CD4-positive, alpha-beta T cell treated with Interleukin-15 for 4 hours (primary cell): ENCODE results near the gene B3GALT5.

Source experiments
- DNase-seq: peaks from one replicate; pipeline ENCODE4 v3.0.0-alpha.2; 2020; ENCODE audit warnings: low spot score

B3GALT5 gene

GRCh38 chr21:39604951-39605350, 7.8 kb upstream of the B3GALT5 start:
- DNase-seq: no peak

DNA sequence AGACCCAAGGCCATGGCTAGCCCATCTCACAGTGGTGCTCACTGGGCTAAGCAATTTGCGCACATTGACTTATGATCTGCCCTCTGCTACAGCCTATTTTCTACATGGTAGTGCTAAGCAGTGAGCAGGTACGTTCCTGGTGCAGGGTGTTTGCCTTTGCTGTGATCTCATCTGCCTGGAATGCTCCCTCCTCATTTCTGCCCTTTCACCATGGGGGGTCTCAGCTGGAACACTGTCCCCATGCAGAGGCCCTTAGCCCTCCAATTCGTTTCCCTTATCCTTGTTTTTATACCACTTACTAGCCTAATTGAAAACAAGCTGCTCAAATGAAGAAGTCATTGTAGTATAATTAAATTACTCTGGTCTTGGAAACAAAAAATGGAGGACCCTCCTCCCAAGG, 2.0 kb upstream of the B3GALT5 start:
- no peak for DNase-seq

- DNase-seq: no peak
Measured at GRCh38 chr21:39611551-39612190, 1.1 kb upstream of the B3GALT5 start.

GRCh38 chr21:39613041-39613934, 548 bp downstream of the B3GALT5 start:
- DNase-seq: no peak

DNA sequence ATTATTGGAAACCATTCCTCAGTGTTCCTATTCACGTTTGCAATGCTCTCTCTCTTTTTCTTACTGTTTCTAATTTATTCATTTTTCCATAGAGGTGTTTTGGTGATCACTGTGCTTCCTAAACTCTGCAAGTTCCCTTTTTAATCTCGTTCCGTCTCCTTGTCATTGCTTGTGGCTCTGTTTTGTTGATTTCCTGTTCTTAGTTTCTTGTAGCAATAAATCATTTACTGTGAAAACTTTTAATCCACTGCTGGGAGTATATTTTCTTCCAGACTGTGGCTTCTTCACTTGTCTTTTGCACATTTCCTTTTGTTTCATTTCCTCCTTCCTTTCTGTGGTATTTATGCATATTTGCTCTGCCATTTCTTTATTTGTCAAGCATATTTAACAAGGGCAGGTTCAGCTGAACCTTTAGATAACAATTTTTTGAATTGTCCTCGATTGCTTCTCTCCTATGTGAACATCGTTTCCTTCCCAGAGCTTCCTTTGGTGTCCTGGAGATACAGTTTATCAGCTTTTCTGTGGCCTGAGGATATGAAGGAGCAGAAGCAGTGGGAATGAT, 3.6 kb downstream of the B3GALT5 start:
- DNase-seq: no peak

- no peak for DNase-seq
Measured at GRCh38 chr21:39620856-39621255, 8.1 kb downstream of the B3GALT5 start.

GRCh38 chr21:39625211-39625895, 12.6 kb downstream of the B3GALT5 start:
- no peak for DNase-seq

- DNase-seq: no peak
Measured at GRCh38 chr21:39628385-39628784, 15.6 kb downstream of the B3GALT5 start.

DNA sequence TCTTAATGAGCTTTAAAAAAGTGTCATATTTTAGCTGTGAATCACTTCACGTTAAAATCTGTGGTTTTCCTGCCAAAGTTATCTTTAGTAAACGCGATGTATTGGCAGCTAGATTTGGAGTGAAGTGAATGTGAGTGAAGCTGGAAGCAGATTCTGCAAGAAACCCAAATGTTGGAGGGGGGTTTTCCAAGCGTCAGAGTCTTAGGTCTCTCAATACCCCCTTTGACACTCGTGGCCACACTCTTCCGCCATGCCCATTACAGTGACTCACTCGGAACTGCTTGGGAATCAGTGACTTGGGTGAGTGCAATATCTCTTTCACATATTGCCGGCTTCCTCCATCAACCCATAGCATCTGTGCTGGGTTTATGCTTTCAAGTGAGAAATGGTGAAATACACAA, 17.5 kb downstream of the B3GALT5 start:
- no peak for DNase-seq

DNA sequence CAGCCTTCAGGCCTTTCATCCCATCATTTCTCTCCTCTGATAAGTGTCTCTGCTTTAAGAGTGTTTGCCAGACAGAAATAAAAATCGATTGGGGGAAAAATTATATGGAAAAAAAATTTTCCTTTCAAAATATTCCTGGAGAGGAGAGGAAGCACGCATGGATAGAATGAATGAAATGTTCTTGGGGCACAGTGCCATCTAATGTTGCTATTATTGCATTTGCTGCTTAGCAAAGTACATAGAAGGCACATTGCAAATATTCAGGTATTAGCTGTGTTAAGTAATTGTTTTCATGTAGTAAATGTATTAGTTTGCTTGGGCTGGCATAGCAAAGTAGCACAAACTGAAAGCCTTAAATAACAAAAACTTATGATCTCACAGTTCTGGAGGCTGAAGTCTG, 18.1 kb downstream of the B3GALT5 start:
- DNase-seq: no peak

GRCh38 chr21:39631842-39632562, 19.3 kb downstream of the B3GALT5 start:
- no peak for DNase-seq

GRCh38 chr21:39632796-39633442, 20.2 kb downstream of the B3GALT5 start:
- DNase-seq: no peak

GRCh38 chr21:39633770-39634181, 21.0 kb downstream of the B3GALT5 start:
- DNase-seq: no peak

DNA sequence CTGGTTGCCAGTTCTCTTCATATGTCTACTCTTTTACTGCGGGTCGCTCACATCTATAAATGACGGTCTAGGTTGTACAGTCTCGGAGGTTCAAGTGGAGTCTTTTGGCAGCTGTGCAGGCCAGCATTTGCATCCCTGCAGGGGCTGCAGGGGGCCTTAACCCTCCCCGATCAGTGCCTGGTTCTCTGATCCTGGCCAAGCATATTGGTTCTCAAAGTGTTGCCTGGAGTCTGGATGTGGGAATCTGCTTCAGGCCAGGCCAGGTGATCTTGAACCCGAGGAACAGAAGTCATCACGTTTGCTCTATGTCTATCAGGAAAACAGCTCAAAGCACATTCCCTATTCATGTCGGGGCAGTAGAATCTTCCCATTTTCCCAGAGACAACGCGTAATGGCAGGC, 21.8 kb downstream of the B3GALT5 start:
- DNase-seq: no peak

- DNase-seq: no peak
Measured at GRCh38 chr21:39637197-39637970, 24.6 kb downstream of the B3GALT5 start.

DNA sequence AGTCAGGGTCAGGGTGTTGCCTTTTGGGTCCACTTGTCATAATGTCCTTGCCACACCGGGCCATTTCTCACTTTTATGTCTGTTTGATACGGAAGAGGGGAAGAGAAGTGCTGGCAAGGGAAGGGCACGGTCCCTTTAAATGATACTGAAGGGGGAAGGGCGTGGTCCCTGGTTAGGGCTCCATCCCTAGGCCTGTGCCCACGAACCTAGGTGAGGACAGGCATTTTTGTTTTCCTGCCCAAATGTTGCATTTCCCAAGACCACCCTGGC, 25.2 kb downstream of the B3GALT5 start:
- DNase-seq: no peak

GRCh38 chr21:39638281-39638680, 25.5 kb downstream of the B3GALT5 start:
- no peak for DNase-seq

GRCh38 chr21:39640754-39641153, 28.0 kb downstream of the B3GALT5 start:
- DNase-seq: no peak

DNA sequence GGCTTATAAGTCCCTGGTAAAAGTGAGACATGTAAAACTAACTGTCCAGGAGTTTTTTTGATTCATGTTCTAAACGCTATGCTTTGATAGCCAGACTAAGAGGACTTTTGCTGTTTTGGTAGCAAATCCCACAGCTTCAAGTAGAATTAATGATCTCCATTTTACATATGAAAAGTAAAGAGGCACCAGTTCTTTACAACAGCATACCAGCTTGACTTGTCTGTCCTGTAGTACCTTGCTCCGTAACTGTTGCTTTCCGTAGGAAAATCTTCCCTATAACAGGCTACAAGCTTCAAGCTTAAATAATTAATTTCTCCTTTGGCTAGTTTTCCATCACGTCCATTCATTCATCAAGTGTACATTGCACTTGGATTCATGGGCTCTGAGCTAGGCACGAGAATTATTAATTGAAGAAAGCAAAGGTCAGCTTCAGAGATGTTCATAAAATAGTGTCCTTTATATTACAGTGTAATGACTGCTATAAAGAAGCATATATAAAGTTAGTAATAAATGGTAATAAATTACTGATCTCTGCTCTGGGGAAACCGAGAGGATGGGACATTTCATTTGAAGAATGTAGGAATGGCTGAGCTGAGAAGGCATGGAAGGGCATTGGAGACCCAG, 29.2 kb downstream of the B3GALT5 start:
- DNase-seq: no peak

DNA sequence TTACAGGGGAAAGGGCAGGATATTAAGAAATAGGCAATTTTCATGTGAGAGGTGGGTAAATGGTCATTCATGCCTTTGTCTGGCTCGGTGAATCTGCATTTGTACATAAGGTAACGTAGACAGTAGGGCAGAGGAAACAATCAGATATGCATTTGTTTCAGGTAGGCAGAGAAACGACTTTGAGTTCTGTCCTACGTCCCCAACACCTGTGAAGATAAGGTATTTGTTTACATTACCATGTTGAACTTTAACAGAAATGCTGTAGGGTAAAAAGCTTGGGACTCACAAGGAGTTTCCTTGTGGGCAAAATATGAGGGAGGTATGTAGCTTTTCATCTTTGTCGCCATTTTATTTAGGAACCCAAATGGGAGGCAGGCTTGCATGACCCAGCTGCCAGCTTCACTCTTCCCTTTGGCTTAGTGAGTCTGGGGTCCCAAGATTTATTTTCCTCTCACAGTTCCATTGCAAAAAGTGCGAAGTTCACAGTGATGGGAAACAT, 31.4 kb downstream of the B3GALT5 start:
- no peak for DNase-seq
